Measurements from ENCODE around the gene ANAPC2. TPM values are rescaled to one million over a fixed set of nuclear protein-coding genes. Genes with fewer than 3 reads are reported as not detected.

The ANAPC2 gene
- total and polyA plus RNA-seq, 8 donors, result 42.1 to 58.8 (median 44.4) TPM

DNA sequence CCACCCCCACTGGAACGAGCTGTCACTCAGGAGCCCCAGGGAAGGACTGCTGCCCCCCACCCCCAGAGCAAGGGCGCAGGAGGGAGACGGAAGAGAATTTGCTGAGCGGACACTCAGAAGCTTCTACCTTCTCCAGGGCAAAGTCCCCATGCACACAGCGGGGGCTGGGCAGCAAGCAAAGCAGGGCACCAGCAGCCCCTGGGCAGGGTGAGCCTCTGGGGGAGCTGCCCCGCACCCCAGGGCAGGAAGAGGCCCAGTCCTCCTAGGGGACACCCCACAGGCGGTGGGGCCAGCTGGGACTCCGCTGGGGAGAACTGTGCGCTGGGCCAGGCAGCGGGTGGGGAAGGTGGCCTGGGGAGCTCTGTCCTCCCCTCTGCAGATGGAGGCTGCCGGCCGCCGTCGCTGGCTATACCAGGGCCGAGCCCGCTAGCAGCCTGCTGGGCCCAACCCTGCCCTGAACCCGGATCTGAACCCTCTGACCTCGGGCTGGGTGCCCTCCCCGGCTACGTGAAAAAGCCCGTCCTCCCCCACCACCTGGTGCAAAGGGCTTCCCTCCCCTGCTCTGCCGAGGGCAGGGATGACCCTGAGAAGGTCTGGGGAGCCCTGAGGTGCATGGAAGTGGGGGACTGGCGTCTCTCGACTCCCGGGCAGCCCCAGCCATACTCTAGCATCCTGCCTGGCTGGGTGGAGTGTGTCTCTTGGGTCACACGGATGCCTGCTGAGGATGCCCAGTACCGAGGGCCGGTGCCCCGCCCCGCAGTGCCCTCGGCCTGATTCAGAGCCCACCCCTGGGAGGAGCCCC lies 41.7 kb upstream of the ANAPC2 start:
- ATAC-seq (no peak), DNase-seq (no peak)
- intact Hi-C loops (cut with DNase I), result loop anchor here in 1 of 2 donors (2.0 kb wide), 1 partner anchor 107 kb away; no protein-coding TSS in a partner anchor
- TF ChIP-seq, protein P1, sequence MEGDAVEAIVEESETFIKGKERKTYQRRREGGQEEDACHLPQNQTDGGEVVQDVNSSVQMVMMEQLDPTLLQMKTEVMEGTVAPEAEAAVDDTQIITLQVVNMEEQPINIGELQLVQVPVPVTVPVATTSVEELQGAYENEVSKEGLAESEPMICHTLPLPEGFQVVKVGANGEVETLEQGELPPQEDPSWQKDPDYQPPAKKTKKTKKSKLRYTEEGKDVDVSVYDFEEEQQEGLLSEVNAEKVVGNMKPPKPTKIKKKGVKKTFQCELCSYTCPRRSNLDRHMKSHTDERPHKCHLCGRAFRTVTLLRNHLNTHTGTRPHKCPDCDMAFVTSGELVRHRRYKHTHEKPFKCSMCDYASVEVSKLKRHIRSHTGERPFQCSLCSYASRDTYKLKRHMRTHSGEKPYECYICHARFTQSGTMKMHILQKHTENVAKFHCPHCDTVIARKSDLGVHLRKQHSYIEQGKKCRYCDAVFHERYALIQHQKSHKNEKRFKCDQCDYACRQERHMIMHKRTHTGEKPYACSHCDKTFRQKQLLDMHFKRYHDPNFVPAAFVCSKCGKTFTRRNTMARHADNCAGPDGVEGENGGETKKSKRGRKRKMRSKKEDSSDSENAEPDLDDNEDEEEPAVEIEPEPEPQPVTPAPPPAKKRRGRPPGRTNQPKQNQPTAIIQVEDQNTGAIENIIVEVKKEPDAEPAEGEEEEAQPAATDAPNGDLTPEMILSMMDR (IDR thresholded peaks at IDR 0.05), result no peak
- no peak overlapping the region for H3K4me3 ChIP-seq
- H3K36me3 ChIP-seq, result no peaks in the 10 kb centered on the region
- H3K4me1 ChIP-seq, result peaks cover 3 to 16% of the 10 kb centered on the region in 2 donors
- no peak overlapping the region for H3K27ac ChIP-seq
- H3K27me3 ChIP-seq, result peaks cover 0 to 85% of the 10 kb centered on the region in 2 donors
- no peaks in the 10 kb centered on the region for H3K9me3 ChIP-seq

DNA sequence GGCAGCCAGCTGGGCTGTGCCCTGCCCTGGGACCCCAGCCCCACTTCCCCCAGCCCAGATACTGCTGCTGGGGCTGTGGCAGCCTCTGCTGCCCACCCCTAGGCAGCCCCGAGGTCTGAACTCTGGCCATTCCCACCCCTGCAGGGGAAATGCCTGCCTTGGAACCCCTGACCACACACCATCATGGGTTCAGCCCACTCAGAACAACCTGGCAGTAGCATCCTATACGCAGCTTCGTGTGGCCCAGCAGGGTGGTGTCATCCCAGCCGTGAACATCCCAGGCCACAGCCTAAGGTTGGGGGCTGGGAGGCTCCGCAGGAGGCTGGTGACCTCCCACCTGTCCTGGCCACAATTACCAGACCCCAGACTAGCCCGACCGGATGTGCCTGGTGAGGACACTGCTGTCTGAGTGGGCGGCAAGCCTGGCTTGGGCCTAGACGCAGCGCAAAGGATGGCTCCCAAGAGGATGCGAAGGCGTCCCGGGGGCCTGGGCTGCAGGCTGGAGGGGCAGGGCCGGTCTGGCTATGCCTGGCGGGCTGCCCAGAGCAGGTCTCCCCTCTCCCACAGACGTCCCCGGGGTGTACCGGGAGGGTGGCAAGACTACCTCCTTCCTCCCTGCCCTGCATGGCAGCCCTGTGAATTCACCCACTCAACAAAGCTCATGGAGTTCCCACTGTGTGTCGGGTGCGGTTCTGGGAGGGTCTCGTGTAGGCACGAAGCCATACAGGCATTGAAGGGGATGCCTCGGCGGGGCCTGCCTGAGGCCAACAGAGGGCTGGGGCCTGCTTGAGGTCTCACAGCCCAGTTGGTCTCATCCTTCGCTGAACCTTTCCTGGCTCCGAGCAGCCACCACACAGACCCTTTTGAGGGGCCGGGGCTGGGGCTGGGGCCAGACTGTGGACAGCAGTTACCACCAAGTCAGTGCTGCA lies 40.9 kb upstream of the ANAPC2 start:
- H3K27me3 ChIP-seq, result peaks cover 0 to 76% of the 10 kb centered on the region in 2 donors
- peaks cover 3 to 25% of the 10 kb centered on the region in 2 donors for H3K4me1 ChIP-seq
- ATAC-seq, result no peak
- intact Hi-C loops (cut with DNase I), result no loop called here
- no peak for DNase-seq
- TF ChIP-seq, protein P1 (IDR thresholded peaks at IDR 0.05), result no peak
- no peaks in the 10 kb centered on the region for H3K36me3 ChIP-seq
- H3K4me3 ChIP-seq, result no peak overlapping the region
- no peaks in the 10 kb centered on the region for H3K9me3 ChIP-seq
- no peak overlapping the region for H3K27ac ChIP-seq

GRCh38 chr9:137228506-137228967 lies 40.2 kb upstream of the ANAPC2 start:
- H3K4me3 ChIP-seq, result no peak overlapping the region
- DNase-seq, result no peak
- TF ChIP-seq, protein P1 (IDR thresholded peaks at IDR 0.05), result no peak
- peaks cover 3 to 30% of the 10 kb centered on the region in 2 donors for H3K4me1 ChIP-seq
- H3K27ac ChIP-seq, result no peak overlapping the region
- intact Hi-C loops (cut with DNase I), result no loop called here
- ATAC-seq, result no peak
- peaks cover 0 to 69% of the 10 kb centered on the region in 2 donors for H3K27me3 ChIP-seq
- H3K9me3 ChIP-seq, result no peaks in the 10 kb centered on the region
- no peaks in the 10 kb centered on the region for H3K36me3 ChIP-seq

DNA sequence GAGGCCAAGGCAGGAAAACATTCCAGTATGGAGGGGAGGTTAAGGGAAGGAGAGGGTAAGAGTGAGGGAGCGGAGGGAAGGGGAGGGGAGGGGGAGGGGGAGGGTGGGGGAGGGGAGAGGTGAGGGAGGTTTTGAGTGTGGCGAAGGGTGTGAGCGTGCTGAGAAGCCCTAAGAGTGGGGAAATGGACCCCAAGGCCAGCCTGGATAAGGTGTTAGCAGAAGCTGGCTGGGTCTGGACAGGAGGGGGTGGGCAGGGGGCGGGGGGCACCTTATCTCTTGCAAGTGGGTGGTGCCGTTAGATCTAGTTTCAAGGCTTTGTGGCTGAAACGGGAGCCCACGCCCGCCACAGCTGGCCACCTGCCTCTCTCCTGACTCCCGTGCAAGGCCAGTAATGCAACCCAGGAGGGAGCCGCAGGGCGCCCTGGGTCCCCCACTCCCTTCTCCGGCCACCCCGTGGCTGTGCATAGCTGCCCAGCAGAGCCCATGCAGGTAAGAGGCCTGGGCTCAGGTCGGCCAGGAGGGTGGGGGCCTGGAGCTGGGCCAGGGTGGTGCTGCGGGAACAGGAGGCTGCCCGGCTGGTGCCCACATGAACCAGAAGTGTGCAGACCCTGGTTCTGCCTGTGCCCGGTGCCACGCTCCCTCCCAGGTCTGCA lies 39.6 kb upstream of the ANAPC2 start:
- intact Hi-C loops (cut with DNase I), result no loop called here
- Histone ChIP-seq H3K36me3 (no peaks in the 10 kb centered on the region), H3K4me3 (no peak overlapping the region), H3K27me3 (peaks cover 0 to 63% of the 10 kb centered on the region in 2 donors), H3K9me3 (no peaks in the 10 kb centered on the region), H3K27ac (no peak overlapping the region), H3K4me1 (peaks cover 5 to 33% of the 10 kb centered on the region in 2 donors)
- TF ChIP-seq, protein P1 (IDR thresholded peaks at IDR 0.05), result no peak
- ATAC-seq (no peak), DNase-seq (no peak)

Measured in left lung (tissue), 10 donors.